Measurements from ENCODE around the gene MOCS2. TPM values are rescaled to one million over a fixed set of nuclear protein-coding genes. Genes with fewer than 3 reads are reported as not detected.

MOCS2 gene
- polyA plus RNA-seq, 1 donor = 46.0 TPM

GRCh38 chr5:53083927-53084326 is 25.6 kb downstream of the MOCS2 start:
- H3K4me1 ChIP-seq (ENCODE audit: control insufficient read depth, insufficient read depth, low read length) = no peaks in the 10 kb centered on the region
- no peak for DNase-seq
- peaks cover 33% of the 10 kb centered on the region for H3K36me3 ChIP-seq (ENCODE audit: control insufficient read depth, insufficient read depth, low read length)
- no peak overlapping the region for H3K27ac ChIP-seq (ENCODE audit: low read length)
- no peaks in the 10 kb centered on the region for H3K9me3 ChIP-seq (ENCODE audit: control insufficient read depth, low read depth, low read length)
- H3K27me3 ChIP-seq (ENCODE audit: control insufficient read depth, insufficient read depth, low read length) = no peaks in the 10 kb centered on the region
- H3K4me3 ChIP-seq (ENCODE audit: low read length) = no peak overlapping the region

- Histone ChIP-seq H3K4me1 (ENCODE audit: control insufficient read depth, insufficient read depth, low read length) (no peaks in the 10 kb centered on the region), H3K27me3 (ENCODE audit: control insufficient read depth, insufficient read depth, low read length) (no peaks in the 10 kb centered on the region), H3K27ac (ENCODE audit: low read length) (no peak overlapping the region), H3K9me3 (ENCODE audit: control insufficient read depth, low read depth, low read length) (no peaks in the 10 kb centered on the region), H3K4me3 (ENCODE audit: low read length) (no peak overlapping the region), H3K36me3 (ENCODE audit: control insufficient read depth, insufficient read depth, low read length) (peaks cover 43% of the 10 kb centered on the region)
- 100% methylated on average over 1 of the region's 4 CpGs for WGBS (ENCODE audit: insufficient coverage, low lambda C conversion rate)
- DNase-seq = no peak
Observed at GRCh38 chr5:53080271-53080670, 29.3 kb downstream of the MOCS2 start.

GRCh38 chr5:53076014-53076583 is 33.5 kb downstream of the MOCS2 start:
- no peaks in the 10 kb centered on the region for H3K9me3 ChIP-seq (ENCODE audit: control insufficient read depth, low read depth, low read length)
- H3K4me3 ChIP-seq (ENCODE audit: low read length) = no peak overlapping the region
- no peak for DNase-seq
- peaks cover 39% of the 10 kb centered on the region for H3K36me3 ChIP-seq (ENCODE audit: control insufficient read depth, insufficient read depth, low read length)
- WGBS (ENCODE audit: insufficient coverage, low lambda C conversion rate) = 83% methylated on average over 2 of the region's 2 CpGs
- H3K27ac ChIP-seq (ENCODE audit: low read length) = no peak overlapping the region
- H3K27me3 ChIP-seq (ENCODE audit: control insufficient read depth, insufficient read depth, low read length) = no peaks in the 10 kb centered on the region
- H3K4me1 ChIP-seq (ENCODE audit: control insufficient read depth, insufficient read depth, low read length) = no peaks in the 10 kb centered on the region

- no peak overlapping the region for H3K27ac ChIP-seq (ENCODE audit: low read length)
- H3K36me3 ChIP-seq (ENCODE audit: control insufficient read depth, insufficient read depth, low read length) = peaks cover 34% of the 10 kb centered on the region
- no CpG with 5 or more reads among the region's 2 CpGs for WGBS (ENCODE audit: insufficient coverage, low lambda C conversion rate)
- no peaks in the 10 kb centered on the region for H3K9me3 ChIP-seq (ENCODE audit: control insufficient read depth, low read depth, low read length)
- no peak overlapping the region for H3K4me3 ChIP-seq (ENCODE audit: low read length)
- no peaks in the 10 kb centered on the region for H3K27me3 ChIP-seq (ENCODE audit: control insufficient read depth, insufficient read depth, low read length)
- H3K4me1 ChIP-seq (ENCODE audit: control insufficient read depth, insufficient read depth, low read length) = no peaks in the 10 kb centered on the region
- no peak for DNase-seq
Observed at GRCh38 chr5:53073348-53073747, 36.2 kb downstream of the MOCS2 start.

GRCh38 chr5:53071738-53072137 is 37.8 kb downstream of the MOCS2 start:
- no peaks in the 10 kb centered on the region for H3K4me1 ChIP-seq (ENCODE audit: control insufficient read depth, insufficient read depth, low read length)
- peaks cover 33% of the 10 kb centered on the region for H3K36me3 ChIP-seq (ENCODE audit: control insufficient read depth, insufficient read depth, low read length)
- H3K4me3 ChIP-seq (ENCODE audit: low read length) = no peak overlapping the region
- DNase-seq = no peak
- no peaks in the 10 kb centered on the region for H3K9me3 ChIP-seq (ENCODE audit: control insufficient read depth, low read depth, low read length)
- H3K27me3 ChIP-seq (ENCODE audit: control insufficient read depth, insufficient read depth, low read length) = no peaks in the 10 kb centered on the region
- H3K27ac ChIP-seq (ENCODE audit: low read length) = no peak overlapping the region
- WGBS (ENCODE audit: insufficient coverage, low lambda C conversion rate) = 100% methylated on average over 1 of the region's 2 CpGs

GRCh38 chr5:53071298-53071697 is 38.3 kb downstream of the MOCS2 start:
- no peaks in the 10 kb centered on the region for H3K9me3 ChIP-seq (ENCODE audit: control insufficient read depth, low read depth, low read length)
- no peak overlapping the region for H3K27ac ChIP-seq (ENCODE audit: low read length)
- 100% methylated on average over 1 of the region's 2 CpGs for WGBS (ENCODE audit: insufficient coverage, low lambda C conversion rate)
- no peaks in the 10 kb centered on the region for H3K27me3 ChIP-seq (ENCODE audit: control insufficient read depth, insufficient read depth, low read length)
- no peak overlapping the region for H3K4me3 ChIP-seq (ENCODE audit: low read length)
- peaks cover 33% of the 10 kb centered on the region for H3K36me3 ChIP-seq (ENCODE audit: control insufficient read depth, insufficient read depth, low read length)
- DNase-seq = no peak
- H3K4me1 ChIP-seq (ENCODE audit: control insufficient read depth, insufficient read depth, low read length) = no peaks in the 10 kb centered on the region

GRCh38 chr5:53069626-53070025 is 39.9 kb downstream of the MOCS2 start:
- Histone ChIP-seq H3K36me3 (ENCODE audit: control insufficient read depth, insufficient read depth, low read length) (peaks cover 27% of the 10 kb centered on the region), H3K27ac (ENCODE audit: low read length) (no peak overlapping the region)
- 96% methylated on average over 3 of the region's 5 CpGs for WGBS (ENCODE audit: insufficient coverage, low lambda C conversion rate)

GRCh38 chr5:53068291-53068836 is 41.2 kb downstream of the MOCS2 start:
- Histone ChIP-seq H3K27ac (ENCODE audit: low read length) (no peak overlapping the region), H3K27me3 (ENCODE audit: control insufficient read depth, insufficient read depth, low read length) (no peaks in the 10 kb centered on the region), H3K4me1 (ENCODE audit: control insufficient read depth, insufficient read depth, low read length) (no peaks in the 10 kb centered on the region), H3K4me3 (ENCODE audit: low read length) (no peak overlapping the region), H3K36me3 (ENCODE audit: control insufficient read depth, insufficient read depth, low read length) (peaks cover 22% of the 10 kb centered on the region), H3K9me3 (ENCODE audit: control insufficient read depth, low read depth, low read length) (no peaks in the 10 kb centered on the region)
- no peak for DNase-seq
- 100% methylated on average over 1 of the region's 4 CpGs for WGBS (ENCODE audit: insufficient coverage, low lambda C conversion rate)

More at GRCh38 chr5:53069626-53070025, 39.9 kb downstream of the MOCS2 start:
- Histone ChIP-seq H3K4me1 (ENCODE audit: control insufficient read depth, insufficient read depth, low read length) (no peaks in the 10 kb centered on the region), H3K4me3 (ENCODE audit: low read length) (no peak overlapping the region), H3K9me3 (ENCODE audit: control insufficient read depth, low read depth, low read length) (no peaks in the 10 kb centered on the region), H3K27me3 (ENCODE audit: control insufficient read depth, insufficient read depth, low read length) (no peaks in the 10 kb centered on the region)
- no peak for DNase-seq

GRCh38 chr5:53067641-53068040 is 41.9 kb downstream of the MOCS2 start:
- no peaks in the 10 kb centered on the region for H3K27me3 ChIP-seq (ENCODE audit: control insufficient read depth, insufficient read depth, low read length)
- H3K4me3 ChIP-seq (ENCODE audit: low read length) = no peak overlapping the region
- no peak overlapping the region for H3K27ac ChIP-seq (ENCODE audit: low read length)
- WGBS (ENCODE audit: insufficient coverage, low lambda C conversion rate) = 0% methylated on average over 1 of the region's 1 CpG
- peaks cover 17% of the 10 kb centered on the region for H3K36me3 ChIP-seq (ENCODE audit: control insufficient read depth, insufficient read depth, low read length)
- no peaks in the 10 kb centered on the region for H3K9me3 ChIP-seq (ENCODE audit: control insufficient read depth, low read depth, low read length)
- H3K4me1 ChIP-seq (ENCODE audit: control insufficient read depth, insufficient read depth, low read length) = no peaks in the 10 kb centered on the region
- DNase-seq = no peak

- H3K27ac ChIP-seq (ENCODE audit: low read length) = no peak overlapping the region
- no peaks in the 10 kb centered on the region for H3K27me3 ChIP-seq (ENCODE audit: control insufficient read depth, insufficient read depth, low read length)
- no peaks in the 10 kb centered on the region for H3K9me3 ChIP-seq (ENCODE audit: control insufficient read depth, low read depth, low read length)
- H3K4me3 ChIP-seq (ENCODE audit: low read length) = no peak overlapping the region
- no peaks in the 10 kb centered on the region for H3K4me1 ChIP-seq (ENCODE audit: control insufficient read depth, insufficient read depth, low read length)
- 100% methylated on average over 1 of the region's 1 CpG for WGBS (ENCODE audit: insufficient coverage, low lambda C conversion rate)
- peaks cover 13% of the 10 kb centered on the region for H3K36me3 ChIP-seq (ENCODE audit: control insufficient read depth, insufficient read depth, low read length)
- no peak for DNase-seq
Observed at GRCh38 chr5:53066088-53066487, 43.5 kb downstream of the MOCS2 start.

GRCh38 chr5:53063791-53064190 is 45.8 kb downstream of the MOCS2 start:
- no peak overlapping the region for H3K27ac ChIP-seq (ENCODE audit: low read length)
- H3K27me3 ChIP-seq (ENCODE audit: control insufficient read depth, insufficient read depth, low read length) = no peaks in the 10 kb centered on the region
- H3K36me3 ChIP-seq (ENCODE audit: control insufficient read depth, insufficient read depth, low read length) = peaks cover 13% of the 10 kb centered on the region
- H3K9me3 ChIP-seq (ENCODE audit: control insufficient read depth, low read depth, low read length) = no peaks in the 10 kb centered on the region
- 89% methylated on average over 2 of the region's 3 CpGs for WGBS (ENCODE audit: insufficient coverage, low lambda C conversion rate)
- no peak overlapping the region for H3K4me3 ChIP-seq (ENCODE audit: low read length)
- H3K4me1 ChIP-seq (ENCODE audit: control insufficient read depth, insufficient read depth, low read length) = no peaks in the 10 kb centered on the region
- no peak for DNase-seq
